Caco-2 (cell line): ENCODE measurements around the gene CREB3L2. TPM values are rescaled to one million over a fixed set of nuclear protein-coding genes. Genes with fewer than 3 reads are reported as not detected.

Experiments used
- BruUV-seq: library from RNA; stranded (reverse); fragments of 400-500 nt; replicated peaks from 2 replicates; lab custom pipeline; 2021; lab: Mats Ljungman, UMichigan
- CTCF ChIA-PET: fragments of 300-600 bp; sonication (Branson Sonifier 250); formaldehyde crosslinking; loops from one replicate; lab custom pipeline; 2022; ENCODE audit warnings: antibody characterized with exemption; lab: Charles Lee
- POLR2A ChIA-PET: fragments of 300-600 bp; sonication (Branson Sonifier 250); formaldehyde crosslinking; loops from one replicate; lab custom pipeline; 2022; ENCODE audit warnings: antibody characterized with exemption; lab: Charles Lee
- DNase-seq, 2 experiments: peaks; one replicate each; pipeline versions ENCODE4 v3.0.0 to v3.0.0-alpha.2; 2020 to 2022
- H3K27me3 ChIP-seq: replicated peaks from 2 replicates; pipeline ENCODE4 v1.6.0; 2011; ENCODE audit warnings: low read length; ENCODE audit not compliant: control insufficient read depth, insufficient read depth
- H3K36me3 ChIP-seq: 2 replicates; pipeline ENCODE4 v1.5.1; 2011; ENCODE audit warnings: low read length; ENCODE audit not compliant: control insufficient read depth, insufficient read depth
- H3K4me1 ChIP-seq: fragments of 250-450 bp; sonication (Bioruptor Pico); 2 replicates; pipeline ENCODE4 v1.5.1; 2020; ENCODE audit warnings: mild to moderate bottlenecking
- H3K4me3 ChIP-seq: 2 replicates; pipeline ENCODE4 v1.5.1; 2011; ENCODE audit warnings: low read depth, mild to moderate bottlenecking, control low read depth, low read length
- H3K9me3 ChIP-seq: fragments of 250-450 bp; sonication (Bioruptor Pico); 2 replicates; pipeline ENCODE4 v1.5.1; 2020; ENCODE audit warnings: mild to moderate bottlenecking, moderate library complexity
- H3K27ac Mint-ChIP-seq: one replicate; pipeline ENCODE4 v1.8.0; 2022; ENCODE audit warnings: mixed read lengths; ENCODE audit not compliant: unreplicated experiment
- H3K27me3 Mint-ChIP-seq: one replicate; pipeline ENCODE4 v1.8.0; 2022; ENCODE audit warnings: mixed read lengths; ENCODE audit not compliant: insufficient read depth, unreplicated experiment
- H3K36me3 Mint-ChIP-seq: one replicate; pipeline ENCODE4 v1.8.0; 2022; ENCODE audit warnings: mild to moderate bottlenecking, mixed read lengths; ENCODE audit not compliant: insufficient read depth, unreplicated experiment
- H3K4me1 Mint-ChIP-seq: one replicate; pipeline ENCODE4 v1.8.0; 2022; ENCODE audit warnings: low read depth, mixed read lengths; ENCODE audit not compliant: unreplicated experiment
- H3K4me3 Mint-ChIP-seq: one replicate; pipeline ENCODE4 v1.8.0; 2022; ENCODE audit warnings: mild to moderate bottlenecking, moderate library complexity, mixed read lengths; ENCODE audit not compliant: unreplicated experiment
- H3K9me3 Mint-ChIP-seq: one replicate; pipeline ENCODE4 v1.8.0; 2022; ENCODE audit warnings: mixed read lengths; ENCODE audit not compliant: unreplicated experiment
- intact Hi-C: fragments of 100-400 bp; cut with micrococcal nuclease; formaldehyde crosslinking; loops from one replicate; pipeline ENCODE4 v1.10.0; 2022; ENCODE audit not compliant: unreplicated experiment
- total RNA-seq: library from RNA; stranded (reverse); gene quantifications from 2 replicates; pipeline ENCODE4 v1.2.3, GENCODE V29; 2022
- TF ChIP-seq, protein P1 (sequence below), 2 experiments: fragments of 200-600 bp in 1 of 2; IDR thresholded peaks; 1 replicate in 1 of 2; 2 replicates in 1 of 2; pipeline versions ENCODE4 v1.5.1 to v1.8.0; 2011 to 2022; ENCODE audit warnings: antibody characterized with exemption in 1 of 2, control low read depth in 1 of 2, inconsistent platforms in 1 of 2, low read depth in 1 of 2, low read length in 1 of 2, mild to moderate bottlenecking in 1 of 2, moderate library complexity in 1 of 2; ENCODE audit not compliant: insufficient read depth in 1 of 2, severe bottlenecking in 1 of 2, unreplicated experiment in 1 of 2

The CREB3L2 gene
- total RNA-seq, 1 experiment from 2014 or later = 123 TPM

DNA sequence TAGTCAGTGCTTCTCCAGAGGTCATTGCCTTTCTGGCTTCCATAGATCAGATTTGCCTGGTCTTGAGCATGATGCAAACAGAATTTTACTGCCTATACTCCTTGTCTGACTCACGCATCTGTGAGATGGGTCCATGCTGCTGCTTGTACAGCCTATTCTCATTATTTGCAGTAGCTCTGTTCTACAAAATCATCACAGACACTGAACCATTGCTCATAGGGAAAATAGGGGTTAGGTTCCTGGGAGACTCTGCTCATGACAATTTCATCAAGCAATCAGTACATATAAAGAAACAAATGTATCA is 7.4 kb upstream of the CREB3L2 start:
- TF ChIP-seq, protein P1, sequence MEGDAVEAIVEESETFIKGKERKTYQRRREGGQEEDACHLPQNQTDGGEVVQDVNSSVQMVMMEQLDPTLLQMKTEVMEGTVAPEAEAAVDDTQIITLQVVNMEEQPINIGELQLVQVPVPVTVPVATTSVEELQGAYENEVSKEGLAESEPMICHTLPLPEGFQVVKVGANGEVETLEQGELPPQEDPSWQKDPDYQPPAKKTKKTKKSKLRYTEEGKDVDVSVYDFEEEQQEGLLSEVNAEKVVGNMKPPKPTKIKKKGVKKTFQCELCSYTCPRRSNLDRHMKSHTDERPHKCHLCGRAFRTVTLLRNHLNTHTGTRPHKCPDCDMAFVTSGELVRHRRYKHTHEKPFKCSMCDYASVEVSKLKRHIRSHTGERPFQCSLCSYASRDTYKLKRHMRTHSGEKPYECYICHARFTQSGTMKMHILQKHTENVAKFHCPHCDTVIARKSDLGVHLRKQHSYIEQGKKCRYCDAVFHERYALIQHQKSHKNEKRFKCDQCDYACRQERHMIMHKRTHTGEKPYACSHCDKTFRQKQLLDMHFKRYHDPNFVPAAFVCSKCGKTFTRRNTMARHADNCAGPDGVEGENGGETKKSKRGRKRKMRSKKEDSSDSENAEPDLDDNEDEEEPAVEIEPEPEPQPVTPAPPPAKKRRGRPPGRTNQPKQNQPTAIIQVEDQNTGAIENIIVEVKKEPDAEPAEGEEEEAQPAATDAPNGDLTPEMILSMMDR (IDR thresholded peaks at IDR 0.05; ENCODE audit: insufficient read depth in 1 of 2, low read depth in 1 of 2, low read length in 1 of 2, severe bottlenecking in 1 of 2, unreplicated experiment in 1 of 2) = no peak
- H3K36me3 Mint-ChIP-seq = no peaks in the 10 kb centered on the region
- no peak overlapping the region for H3K4me3 Mint-ChIP-seq
- no peaks in the 10 kb centered on the region for H3K27me3 ChIP-seq
- CTCF ChIA-PET = interaction anchor here (0.5 to 1.9 kb wide), 8 partner anchors 17 to 353 kb away, joined by 3 to 16 read pairs (median 4); no protein-coding TSS in a partner anchor
- peaks cover 9% of the 10 kb centered on the region for H3K4me1 Mint-ChIP-seq
- no TSS peak for BruUV-seq
- H3K36me3 ChIP-seq = no peaks in the 10 kb centered on the region
- H3K27ac Mint-ChIP-seq = no peak overlapping the region
- DNase-seq = no peak
- 0 out of 2 replicates have a peak, but pooled peaks cover 3% of the 10 kb centered on the region for H3K4me1 ChIP-seq
- POLR2A ChIA-PET = no interaction called here
- no peaks in the 10 kb centered on the region for H3K9me3 ChIP-seq
- intact Hi-C loops = loop anchor here (2.0 kb wide), 1 partner anchor 403 kb away; no protein-coding TSS in a partner anchor
- peaks cover 7% of the 10 kb centered on the region for H3K9me3 Mint-ChIP-seq
- no peaks in the 10 kb centered on the region for H3K27me3 Mint-ChIP-seq
- no peak overlapping the region for H3K4me3 ChIP-seq

GRCh38 chr7:138008588-138009349 is 6.9 kb upstream of the CREB3L2 start:
- TF ChIP-seq, protein P1 (IDR thresholded peaks at IDR 0.05; ENCODE audit: insufficient read depth in 1 of 2, low read depth in 1 of 2, low read length in 1 of 2, severe bottlenecking in 1 of 2, unreplicated experiment in 1 of 2) = peak; percentile 78 to 86
- CTCF ChIA-PET = interaction anchor here (0.5 to 1.9 kb wide), 9 partner anchors 16 to 352 kb away, joined by 3 to 16 read pairs (median 4); no protein-coding TSS in a partner anchor

GRCh38 chr7:138008019-138008587 is 6.2 kb upstream of the CREB3L2 start:
- TF ChIP-seq, protein P1 (IDR thresholded peaks at IDR 0.05; ENCODE audit: insufficient read depth in 1 of 2, low read depth in 1 of 2, low read length in 1 of 2, severe bottlenecking in 1 of 2, unreplicated experiment in 1 of 2) = no peak
- no peak for DNase-seq
- Mint-ChIP-seq H3K4me3 (peak overlapping the region; percentile 24), H3K4me1 (peaks cover 9% of the 10 kb centered on the region), H3K9me3 (no peaks in the 10 kb centered on the region), H3K36me3 (no peaks in the 10 kb centered on the region), H3K27ac (peak overlapping the region; percentile 57), H3K27me3 (no peaks in the 10 kb centered on the region)
- no TSS peak for BruUV-seq
- H3K9me3 ChIP-seq = no peaks in the 10 kb centered on the region
- intact Hi-C loops = loop anchor here (1.0 to 2.0 kb wide), 5 partner anchors 105 to 401 kb away; no protein-coding TSS in a partner anchor
- no peaks in the 10 kb centered on the region for H3K27me3 ChIP-seq
- ChIA-PET POLR2A (no interaction called here), CTCF (interaction anchor here (0.6 to 1.9 kb wide), 5 partner anchors 16 to 352 kb away, joined by 3 to 16 read pairs (median 6); no protein-coding TSS in a partner anchor)
- peaks cover 3% of the 10 kb centered on the region for H3K4me1 ChIP-seq
- H3K4me3 ChIP-seq = no peak overlapping the region
- H3K36me3 ChIP-seq = no peaks in the 10 kb centered on the region

More at GRCh38 chr7:138008588-138009349, 6.9 kb upstream of the CREB3L2 start:
- Histone ChIP-seq H3K4me3 (no peak overlapping the region), H3K36me3 (no peaks in the 10 kb centered on the region), H3K27me3 (no peaks in the 10 kb centered on the region), H3K4me1 (0 out of 2 replicates have a peak, but pooled peaks cover 3% of the 10 kb centered on the region), H3K9me3 (no peaks in the 10 kb centered on the region)
- POLR2A ChIA-PET = no interaction called here
- intact Hi-C loops = loop anchor here (1.0 to 2.0 kb wide), 5 partner anchors 105 to 402 kb away; no protein-coding TSS in a partner anchor
- H3K36me3 Mint-ChIP-seq = no peaks in the 10 kb centered on the region
- peak overlapping the region; percentile 57 for H3K27ac Mint-ChIP-seq
- peak; percentile 40 to 67 for DNase-seq
- H3K27me3 Mint-ChIP-seq = no peaks in the 10 kb centered on the region
- peak overlapping the region; percentile 24 for H3K4me3 Mint-ChIP-seq
- peaks cover 9% of the 10 kb centered on the region for H3K4me1 Mint-ChIP-seq
- BruUV-seq = no TSS peak
- peaks cover 2% of the 10 kb centered on the region for H3K9me3 Mint-ChIP-seq
